Hematopoietic multipotent progenitor cell (in vitro differentiated cells): Measurements from ENCODE around the gene CD83. TPM values are rescaled to one million over a fixed set of nuclear protein-coding genes. Genes with fewer than 3 reads are reported as not detected.

Experiments
- DNase-seq, 3 donors: peaks; one replicate each; pipeline ENCODE4 v3.0.0-alpha.2; 2011 to 2015; ENCODE audit warnings: low read depth in 2 of 3, low spot score in 2 of 3
- total RNA-seq: library from RNA; depleted of rRNA; stranded (reverse); fragments of >200 nt; gene quantifications from one replicate; pipeline ENCODE4 v1.2.3, GENCODE V29; 2012

CD83 gene
- total RNA-seq, 1 donor: 5.9 TPM

GRCh38 chr6:14123386-14124111 is 6.0 kb downstream of the CD83 start:
- DNase-seq: peak in 2 of 3 donors; percentile 51 to 75

GRCh38 chr6:14125346-14125745 is 7.8 kb downstream of the CD83 start:
- no peak for DNase-seq

GRCh38 chr6:14126191-14126590 is 8.6 kb downstream of the CD83 start:
- no peak for DNase-seq

GRCh38 chr6:14127611-14128010 is 10.0 kb downstream of the CD83 start:
- DNase-seq: no peak

- no peak for DNase-seq
These were observed 10.4 kb downstream of the CD83 start for GRCh38 chr6:14128012-14128411.

GRCh38 chr6:14128746-14129145 is 11.2 kb downstream of the CD83 start:
- DNase-seq: no peak

- DNase-seq: peak in 2 of 3 donors; percentile 77 to 88
These were observed 12.0 kb downstream of the CD83 start for GRCh38 chr6:14129575-14129974.

GRCh38 chr6:14130435-14131075 is 13.0 kb downstream of the CD83 start:
- no peak for DNase-seq

GRCh38 chr6:14131579-14131978 is 14.0 kb downstream of the CD83 start:
- DNase-seq: no peak

- no peak for DNase-seq
These were observed 14.8 kb downstream of the CD83 start for GRCh38 chr6:14132244-14132920.

- no peak for DNase-seq
These were observed 15.3 kb downstream of the CD83 start for GRCh38 chr6:14132921-14133275.

GRCh38 chr6:14134211-14134910 is 16.8 kb downstream of the CD83 start:
- no peak for DNase-seq

- peak in 1 of 3 donors; percentile 14 for DNase-seq
These were observed 18.4 kb downstream of the CD83 start for GRCh38 chr6:14135893-14136539.

GRCh38 chr6:14138701-14139215 is 21.2 kb downstream of the CD83 start:
- no peak for DNase-seq

- no peak for DNase-seq
These were observed 23.9 kb downstream of the CD83 start for GRCh38 chr6:14141351-14142062.

- no peak for DNase-seq
These were observed 24.5 kb downstream of the CD83 start for GRCh38 chr6:14142063-14142450.

GRCh38 chr6:14142511-14143223 is 25.1 kb downstream of the CD83 start:
- DNase-seq: no peak

- no peak for DNase-seq
These were observed 25.7 kb downstream of the CD83 start for GRCh38 chr6:14143305-14143704.

- peak; percentile 45 to 87 (median 73) for DNase-seq
These were observed 27.1 kb downstream of the CD83 start for GRCh38 chr6:14144678-14145113.
